H1 (cell line): ENCODE results near the gene CDK10. TPM values are rescaled to one million over a fixed set of nuclear protein-coding genes. Genes with fewer than 3 reads are reported as not detected.

Experiments used
- CTCF ChIA-PET: fragments of 300-600 bp; sonication (Branson Sonifier 250); formaldehyde crosslinking; loops from one replicate; lab custom pipeline; 2021; ENCODE audit not compliant: partially characterized antibody; lab: Charles Lee
- POLR2A ChIA-PET: fragments of 300-600 bp; sonication (Branson Sonifier 250); formaldehyde crosslinking; loops from one replicate; lab custom pipeline; 2021; ENCODE audit warnings: inconsistent platforms; ENCODE audit not compliant: partially characterized antibody; lab: Charles Lee
- DNase-seq, 2 experiments: peaks; one replicate each; pipeline versions ENCODE4 v3.0.0 to v3.0.0-alpha.2; 2010 to 2022; ENCODE audit warnings: low spot score in 2 of 2, low read depth in 1 of 2, mixed read lengths in 1 of 2
- FAIRE-seq: peaks from 2 replicates; lab custom pipeline; 2011; peaks lifted over from hg19 to GRCh38; lab: Jason Lieb, UNC
- H2AFZ ChIP-seq: 2 replicates; pipeline ENCODE4 v1.8.1; 2012; ENCODE audit warnings: low read length, inconsistent platforms
- H2AK5ac ChIP-seq: 2 replicates; pipeline ENCODE4 v1.6.1; 2013; ENCODE audit warnings: low read depth, low read length
- H2BK120ac ChIP-seq: replicated peaks from 2 replicates; pipeline ENCODE3; 2013; ENCODE audit warnings: low read depth, low read length, inconsistent platforms
- H2BK12ac ChIP-seq: 2 replicates; pipeline ENCODE4 v1.6.1; 2013; ENCODE audit warnings: low read depth, low read length
- H2BK15ac ChIP-seq: 2 replicates; pipeline ENCODE4 v1.6.1; 2013; ENCODE audit warnings: low read length
- H2BK20ac ChIP-seq: 2 replicates; pipeline ENCODE4 v1.6.1; 2013; ENCODE audit warnings: low read length
- H2BK5ac ChIP-seq: 2 replicates; pipeline ENCODE4 v1.6.1; 2013; ENCODE audit warnings: low read depth, low read length
- H3K14ac ChIP-seq: 2 replicates; pipeline ENCODE4 v1.6.1; 2013; ENCODE audit warnings: inconsistent platforms; ENCODE audit not compliant: insufficient read length
- H3K18ac ChIP-seq: 2 replicates; pipeline ENCODE4 v1.6.1; 2013; ENCODE audit warnings: low read length; ENCODE audit errors: extremely low read depth
- H3K23ac ChIP-seq: 2 replicates; pipeline ENCODE4 v1.6.1; 2013; ENCODE audit warnings: inconsistent platforms; ENCODE audit not compliant: insufficient read length
- H3K23me2 ChIP-seq: 2 replicates; pipeline ENCODE4 v1.6.1; 2013; ENCODE audit warnings: low read depth, low read length
- H3K27ac ChIP-seq: 2 replicates; pipeline ENCODE4 v1.6.1; 2011; ENCODE audit warnings: low read depth, low read length, inconsistent platforms
- H3K27me3 ChIP-seq, 4 experiments: replicated peaks in 1 of 4; 1 replicate in 1 of 4; 2 replicates in 3 of 4; pipeline versions ENCODE4 v1.6.1 to v1.8.1; 2011 to 2013; ENCODE audit warnings: low read length in 3 of 4, mild to moderate bottlenecking in 3 of 4, inconsistent platforms in 2 of 4, mixed read lengths in 2 of 4, moderate library complexity in 1 of 4; ENCODE audit not compliant: control insufficient read depth in 3 of 4, insufficient read depth in 3 of 4; ENCODE audit errors: extremely low read depth in 1 of 4
- H3K36me3 ChIP-seq, 4 experiments: 2 replicates each; pipeline versions ENCODE4 v1.6.1 to v1.8.1; 2011 to 2013; ENCODE audit warnings: mild to moderate bottlenecking in 4 of 4, low read length in 3 of 4, moderate library complexity in 2 of 4, control low read depth in 1 of 4, inconsistent platforms in 1 of 4; ENCODE audit not compliant: insufficient read depth in 4 of 4, control insufficient read depth in 2 of 4
- H3K4ac ChIP-seq: replicated peaks from 2 replicates; pipeline ENCODE3; 2013; ENCODE audit warnings: low read length, low read depth, mixed read lengths, inconsistent platforms; ENCODE audit not compliant: insufficient read length
- H3K4me1 ChIP-seq, 4 experiments: replicated peaks in 1 of 4; 1 replicate in 1 of 4; 2 replicates in 3 of 4; pipeline versions ENCODE4 v1.6.1 to v1.8.1; 2011 to 2013; ENCODE audit warnings: low read length in 3 of 4, inconsistent platforms in 2 of 4, mixed read lengths in 1 of 4; ENCODE audit not compliant: insufficient read depth in 4 of 4, control insufficient read depth in 3 of 4
- H3K4me2 ChIP-seq, 2 experiments: 2 replicates each; pipeline versions ENCODE4 v1.6.1 to v1.8.1; 2011 to 2013; ENCODE audit warnings: low read depth in 2 of 2, low read length in 2 of 2, control low read depth in 1 of 2, inconsistent platforms in 1 of 2, mild to moderate bottlenecking in 1 of 2; ENCODE audit not compliant: insufficient read depth in 1 of 2
- H3K4me3 ChIP-seq, 4 experiments: fragments of 200-600, 300-600 bp in 1 of 4; sonication (generic), shearing (Covaris generic), sonication (Bioruptor Twin) in 1 of 4; 2 replicates each; pipeline versions ENCODE4 v1.5.1 to v1.8.1; 2011 to 2016; ENCODE audit warnings: low read length in 4 of 4, low read depth in 3 of 4, control low read depth in 2 of 4, inconsistent platforms in 2 of 4, mild to moderate bottlenecking in 2 of 4, mixed read lengths in 1 of 4, moderate library complexity in 1 of 4; ENCODE audit not compliant: insufficient read depth in 2 of 4; ENCODE audit errors: extremely low read depth in 1 of 4
- H3K56ac ChIP-seq: replicated peaks from 2 replicates; pipeline ENCODE3; 2013; ENCODE audit warnings: low read depth, mild to moderate bottlenecking, mixed read lengths, low read length, inconsistent platforms; ENCODE audit not compliant: insufficient read length
- H3K79me1 ChIP-seq: 2 replicates; pipeline ENCODE4 v1.6.1; 2013; ENCODE audit warnings: low read depth, low read length, control low read depth
- H3K79me2 ChIP-seq, 2 experiments: 2 replicates each; pipeline versions ENCODE4 v1.6.1 to v1.8.1; 2012 to 2013; ENCODE audit warnings: low read length in 2 of 2, mild to moderate bottlenecking in 2 of 2, inconsistent platforms in 1 of 2; ENCODE audit not compliant: insufficient read depth in 2 of 2, control insufficient read depth in 1 of 2
- H3K9ac ChIP-seq, 4 experiments: replicated peaks in 1 of 4; 1 replicate in 1 of 4; 2 replicates in 3 of 4; pipeline versions ENCODE4 v1.6.1 to v1.8.1; 2011 to 2013; ENCODE audit warnings: low read depth in 3 of 4, low read length in 3 of 4, control low read depth in 2 of 4, mild to moderate bottlenecking in 2 of 4, moderate library complexity in 2 of 4, inconsistent platforms in 1 of 4; ENCODE audit errors: extremely low read depth in 1 of 4
- H3K9me3 ChIP-seq, 2 experiments: 2 replicates each; pipeline versions ENCODE4 v1.6.1 to v1.8.1; 2012 to 2013; ENCODE audit warnings: mild to moderate bottlenecking in 2 of 2, moderate library complexity in 2 of 2, control low read depth in 1 of 2, inconsistent platforms in 1 of 2, low read depth in 1 of 2, low read length in 1 of 2, mixed read lengths in 1 of 2; ENCODE audit not compliant: insufficient read depth in 2 of 2
- H4K20me1 ChIP-seq, 2 experiments: replicated peaks in 1 of 2; 2 replicates each; pipeline versions ENCODE3 to v1.8.1; 2011 to 2013; ENCODE audit warnings: inconsistent platforms in 2 of 2, low read length in 2 of 2, mild to moderate bottlenecking in 1 of 2; ENCODE audit not compliant: insufficient read depth in 2 of 2, control insufficient read depth in 1 of 2
- H4K5ac ChIP-seq: 2 replicates; pipeline ENCODE4 v1.6.1; 2013; ENCODE audit warnings: low read length, low read depth, mixed read lengths, inconsistent platforms; ENCODE audit not compliant: insufficient read length
- H4K8ac ChIP-seq: 2 replicates; pipeline ENCODE4 v1.8.0; 2013; ENCODE audit warnings: mild to moderate bottlenecking, moderate library complexity, low read length, inconsistent platforms; ENCODE audit not compliant: insufficient read depth; ENCODE audit errors: extremely low read depth
- H4K91ac ChIP-seq: replicated peaks from 2 replicates; pipeline ENCODE3; 2013; ENCODE audit warnings: low read length, mixed read lengths, inconsistent platforms; ENCODE audit not compliant: insufficient read length
- GABPA ChIP-seq: IDR thresholded peaks from 2 replicates; pipeline ENCODE4 v1.6.1; 2011; ENCODE audit warnings: mild to moderate bottlenecking, low read length, moderate library complexity, borderline replicate concordance; ENCODE audit not compliant: insufficient read depth
- WGBS, 2 experiments: shearing (Covaris generic) in 1 of 2; methylation state at CpG; one replicate each; pipeline versions ENCODE4 v1.1.6 to v1.1.7; 2013 to 2015; ENCODE audit warnings: low lambda C conversion rate in 2 of 2, mixed read lengths in 2 of 2, inconsistent platforms in 1 of 2, low coverage in 1 of 2, missing lambda C conversion rate in 1 of 2; ENCODE audit not compliant: insufficient replicate concordance in 2 of 2, insufficient coverage in 1 of 2, insufficient read length in 1 of 2; ENCODE audit errors: extremely low coverage in 1 of 2, missing lambda C conversion rate in 1 of 2; 5-methylcytosine and 5-hydroxymethylcytosine counted together
- polyA plus RNA-seq, 7 experiments: library from polyadenylated mRNA; depleted of rRNA in 3 of 7; stranded (reverse) in 5 of 7; unstranded in 2 of 7; fragments of >200 nt in 5 of 7; fragments of 200-250 nt in 2 of 7; gene quantifications; 1 replicate in 5 of 7; 2 replicates in 1 of 7; 4 replicates in 1 of 7; pipeline versions ENCODE4 v1.2.1 to v1.2.3, GENCODE V29; 2011 to 2013; ENCODE audit warnings: missing spikeins in 2 of 7, mixed read lengths in 2 of 7
- total RNA-seq: library from RNA; stranded (reverse); fragmentation: NEBNext Ultra II Directional; extraction: Animal tissue kit (Norgen Biotek cat#: 25700); gene quantifications from 2 replicates; pipeline ENCODE4 v1.2.1, GENCODE V29; 2021

CDK10 gene
- total and polyA plus RNA-seq, 2 of the 8 experiments (the other 6 are each of a cell fraction or from before 2014, with no cell fraction given) = 49.5 to 83.9 TPM

DNA sequence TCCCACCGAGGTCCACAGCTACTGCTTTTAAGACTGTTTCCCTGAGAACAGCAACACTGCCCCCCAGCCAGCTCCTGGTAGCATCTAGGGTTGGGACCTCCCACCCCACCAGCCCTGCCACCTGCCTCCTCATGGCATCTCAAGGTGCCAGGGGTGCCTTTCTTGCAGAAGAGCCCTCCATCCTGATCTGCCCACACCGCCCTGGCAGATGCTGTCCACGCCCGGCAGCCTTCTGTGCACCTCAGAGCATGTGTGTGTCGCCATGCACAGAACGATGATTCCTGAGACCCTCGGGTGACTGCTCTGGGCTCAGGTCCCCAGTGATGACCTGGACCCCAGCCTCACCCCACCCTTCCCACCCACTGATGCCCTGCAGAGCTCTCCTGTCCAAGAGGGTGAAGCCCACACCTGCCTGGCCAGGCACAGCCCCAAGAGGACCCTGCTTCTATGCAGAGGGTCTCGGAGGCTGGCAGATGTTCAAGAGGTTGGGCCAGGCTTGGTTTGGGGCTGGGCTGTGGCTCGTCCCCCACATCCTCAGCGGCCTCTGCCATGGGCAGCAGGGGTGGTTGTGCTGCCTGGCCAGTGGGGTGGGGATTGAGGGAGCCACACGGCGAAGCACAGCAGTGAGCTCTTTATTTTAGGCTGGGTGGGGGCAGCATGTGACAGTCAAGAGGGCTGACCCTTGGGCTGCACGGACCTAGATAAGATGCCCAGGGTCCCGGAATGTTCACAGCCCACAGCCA, 20.2 kb downstream of the CDK10 start:
- H3K79me2 ChIP-seq = no peaks in the 10 kb centered on the region
- DNase-seq (no peak), FAIRE-seq (no peak)
- no peak overlapping the region for H3K27ac ChIP-seq
- TF ChIP-seq GABPA = no peak
- H3K4me2 ChIP-seq = peak overlapping the region in 1 of 2 experiments; percentile 46; a peak in 2 of 4 replicates
- H2AK5ac ChIP-seq = no peak overlapping the region
- no peak overlapping the region for H3K23ac ChIP-seq
- H3K9me3 ChIP-seq = no peaks in the 10 kb centered on the region
- no peak overlapping the region for H3K4ac ChIP-seq
- H2BK120ac ChIP-seq = no peak overlapping the region
- no peak overlapping the region for H3K14ac ChIP-seq
- no peaks in the 10 kb centered on the region for H3K79me1 ChIP-seq
- no peak overlapping the region for H2AFZ ChIP-seq
- peak overlapping the region in 1 of 4 experiments; percentile 22; a peak in 2 of 8 replicates for H3K4me3 ChIP-seq
- no peak overlapping the region for H3K9ac ChIP-seq
- H2BK12ac ChIP-seq = no peak overlapping the region; the same call in 1 of the 2 replicates
- H3K4me1 ChIP-seq = peaks cover 0 to 18% (median 11%) of the 10 kb centered on the region in 4 experiments; a peak in 6 of 7 replicates
- H4K91ac ChIP-seq = no peak overlapping the region
- no peak overlapping the region; the same call in 1 of the 2 replicates for H2BK15ac ChIP-seq
- ChIA-PET CTCF (interaction anchor here (0.6 to 7.2 kb wide), 42 partner anchors 8 to 906 kb away, joined by 3 to 69 read pairs (median 4); partner anchors contain the start of genes FANCA and VPS9D1), POLR2A (interaction anchor here (0.6 to 16.7 kb wide), 9 partner anchors 10 to 217 kb away, joined by 3 to 193 read pairs (median 4); partner anchors contain the start of genes TCF25, TUBB3 and VPS9D1)
- no peak overlapping the region for H4K5ac ChIP-seq
- H3K56ac ChIP-seq = no peak overlapping the region
- no peak overlapping the region for H3K18ac ChIP-seq
- H3K27me3 ChIP-seq = peaks cover 0 to 9% (median 2%) of the 10 kb centered on the region in 4 experiments; a peak in 3 of 7 replicates
- H2BK20ac ChIP-seq = no peak overlapping the region
- H4K8ac ChIP-seq = peak overlapping the region; percentile 93
- H2BK5ac ChIP-seq = no peak overlapping the region
- peaks cover 1% of the 10 kb centered on the region; the same call in 1 of the 2 replicates for H3K23me2 ChIP-seq
- 95% methylated on average over 14 of the region's 14 CpGs; no CpG with 5 or more reads in 1 of the 2 experiments for WGBS, 2 experiments
- no peaks in the 10 kb centered on the region for H3K36me3 ChIP-seq
- H4K20me1 ChIP-seq = peaks cover 0 to 5% of the 10 kb centered on the region in 2 experiments
